NB4 (cell line): ENCODE data around the gene TRIM9.
"Not testable (repeated sequence)": the region's sequence is repeated elsewhere in the genome, so short reads cannot be mapped to it uniquely, and the experiment has no call there.

ENCODE experiments used
- CTCF ChIP-seq: IDR thresholded peaks from one replicate; pipeline ENCODE4 v1.5.1; 2012; ENCODE audit warnings: low read depth, low read length
- MAX ChIP-seq: IDR thresholded peaks from 2 replicates; pipeline ENCODE4 v1.6.1; 2011; ENCODE audit warnings: low read depth, low read length
- MYC ChIP-seq: IDR thresholded peaks from 2 replicates; pipeline ENCODE4 v1.6.1; 2011; ENCODE audit warnings: low read depth, low read length
- POLR2A ChIP-seq: IDR thresholded peaks from 2 replicates; pipeline ENCODE4 v1.6.1; 2011; ENCODE audit warnings: mild to moderate bottlenecking; ENCODE audit not compliant: insufficient read length; ENCODE audit errors: extremely low read depth

GRCh38 chr14:50994158-50994557 lies 100.7 kb downstream of the TRIM9 start:
- TF ChIP-seq CTCF, MAX, POLR2A, MYC: not testable (repeated sequence)
